ENCODE data around the gene YTHDF2. TPM values are rescaled to one million over a fixed set of nuclear protein-coding genes. Genes with fewer than 3 reads are reported as not detected.

The YTHDF2 gene
- total and polyA plus RNA-seq, 12 donors = 41.0 to 95.0 (median 67.7) TPM

DNA sequence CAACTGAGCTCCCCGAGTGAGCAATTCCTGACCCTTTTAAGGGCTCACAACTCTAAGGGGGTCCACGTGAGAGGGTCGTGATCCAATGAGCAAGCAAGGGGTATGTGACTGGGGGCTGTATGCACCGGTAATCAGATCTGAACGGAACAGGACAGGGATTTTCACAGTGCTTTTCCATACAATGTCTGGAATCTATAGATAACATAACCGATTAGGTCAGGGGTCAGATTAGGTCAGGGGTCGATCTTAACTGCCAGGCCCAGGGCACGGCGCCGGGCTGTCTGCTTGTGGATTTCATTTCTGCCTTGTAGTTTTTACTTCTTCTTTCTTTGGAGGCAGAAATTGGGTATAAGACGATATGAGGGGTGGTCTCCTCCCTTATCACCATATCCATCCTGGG, 44.6 kb downstream of the YTHDF2 start:
- intact Hi-C loops (cut with DNase I) = loop anchor here in 1 of 2 donors (10.0 kb wide), 1 partner anchor 413 kb away; no protein-coding TSS in a partner anchor
- H3K4me3 ChIP-seq = no peak overlapping the region
- whole genome bisulfite sequencing, 4 donors = 80 to 89% (median 83%) methylated on average over 10 to 11 of the region's 11 CpGs
- H3K4me1 ChIP-seq (replicated peaks in 1 of 2) = peaks cover 0 to 16% of the 10 kb centered on the region in 2 donors
- no peak for DNase-seq
- H3K36me3 ChIP-seq (replicated peaks in 1 of 2) = no peaks in the 10 kb centered on the region
- H3K9me3 ChIP-seq (replicated peaks in 1 of 3) = no peaks in the 10 kb centered on the region
- H3K27ac ChIP-seq = no peak overlapping the region
- TF ChIP-seq POLR2A (IDR thresholded peaks at IDR 0.05) = no peak
- TF ChIP-seq, protein P1, sequence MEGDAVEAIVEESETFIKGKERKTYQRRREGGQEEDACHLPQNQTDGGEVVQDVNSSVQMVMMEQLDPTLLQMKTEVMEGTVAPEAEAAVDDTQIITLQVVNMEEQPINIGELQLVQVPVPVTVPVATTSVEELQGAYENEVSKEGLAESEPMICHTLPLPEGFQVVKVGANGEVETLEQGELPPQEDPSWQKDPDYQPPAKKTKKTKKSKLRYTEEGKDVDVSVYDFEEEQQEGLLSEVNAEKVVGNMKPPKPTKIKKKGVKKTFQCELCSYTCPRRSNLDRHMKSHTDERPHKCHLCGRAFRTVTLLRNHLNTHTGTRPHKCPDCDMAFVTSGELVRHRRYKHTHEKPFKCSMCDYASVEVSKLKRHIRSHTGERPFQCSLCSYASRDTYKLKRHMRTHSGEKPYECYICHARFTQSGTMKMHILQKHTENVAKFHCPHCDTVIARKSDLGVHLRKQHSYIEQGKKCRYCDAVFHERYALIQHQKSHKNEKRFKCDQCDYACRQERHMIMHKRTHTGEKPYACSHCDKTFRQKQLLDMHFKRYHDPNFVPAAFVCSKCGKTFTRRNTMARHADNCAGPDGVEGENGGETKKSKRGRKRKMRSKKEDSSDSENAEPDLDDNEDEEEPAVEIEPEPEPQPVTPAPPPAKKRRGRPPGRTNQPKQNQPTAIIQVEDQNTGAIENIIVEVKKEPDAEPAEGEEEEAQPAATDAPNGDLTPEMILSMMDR (IDR thresholded peaks at IDR 0.05) = no peak
- H3K27me3 ChIP-seq = no peaks in the 10 kb centered on the region

DNA sequence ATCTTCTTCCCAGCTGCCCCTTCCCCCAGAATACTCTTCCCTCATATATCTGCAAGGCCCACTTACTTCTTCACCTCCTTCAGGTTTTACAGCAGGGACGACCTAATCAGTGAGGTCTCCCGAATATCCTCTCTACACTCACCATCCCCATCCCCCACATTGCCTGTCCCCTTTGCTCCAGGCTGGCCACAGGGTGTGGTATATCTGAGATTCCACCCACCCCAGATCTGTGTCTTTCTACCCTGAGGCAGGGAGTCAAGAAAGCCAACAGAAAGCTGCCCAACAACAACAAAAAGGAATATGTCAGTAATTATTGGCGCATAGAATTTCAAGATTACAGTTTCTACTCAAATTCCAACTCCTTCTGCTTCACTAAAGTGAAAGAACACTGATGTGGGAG, 45.3 kb downstream of the YTHDF2 start:
- Histone ChIP-seq H3K4me1 (replicated peaks in 1 of 2) (peaks cover 0 to 16% of the 10 kb centered on the region in 2 donors), H3K9me3 (replicated peaks in 1 of 3) (no peaks in the 10 kb centered on the region), H3K27me3 (no peaks in the 10 kb centered on the region), H3K27ac (no peak overlapping the region), H3K36me3 (replicated peaks in 1 of 2) (no peaks in the 10 kb centered on the region), H3K4me3 (no peak overlapping the region)
- WGBS, 4 donors = 74 to 84% (median 80%) methylated on average over 3 of the region's 3 CpGs
- DNase-seq = no peak
- TF ChIP-seq, protein P1 (IDR thresholded peaks at IDR 0.05) = no peak
- TF ChIP-seq POLR2A (IDR thresholded peaks at IDR 0.05) = no peak
- intact Hi-C loops (cut with DNase I) = loop anchor here in 1 of 2 donors (2.0 to 10.0 kb wide), 2 partner anchors 95 to 413 kb away; no protein-coding TSS in a partner anchor

DNA sequence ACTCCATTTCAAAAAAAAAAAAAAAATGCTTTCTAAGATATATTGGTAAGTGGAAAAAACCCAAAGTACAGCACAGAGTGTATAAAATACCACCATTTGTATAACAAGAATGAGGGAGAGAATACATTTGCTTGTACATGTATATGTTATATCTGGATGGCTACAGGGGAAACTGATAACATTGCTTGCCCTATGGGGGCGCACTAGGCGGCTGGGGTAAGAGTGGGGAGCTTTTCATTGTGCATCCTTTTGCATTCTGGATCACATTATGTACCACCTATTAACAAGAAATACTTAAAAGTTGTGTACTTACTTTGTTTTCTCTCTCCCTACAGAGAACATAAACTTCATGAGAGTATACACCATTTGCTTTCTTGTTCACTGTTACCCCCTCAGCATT, 46.6 kb downstream of the YTHDF2 start:
- H3K27ac ChIP-seq = no peak overlapping the region
- H3K9me3 ChIP-seq (replicated peaks in 1 of 3) = no peaks in the 10 kb centered on the region
- peaks cover 0 to 16% of the 10 kb centered on the region in 2 donors for H3K4me1 ChIP-seq (replicated peaks in 1 of 2)
- TF ChIP-seq, protein P1 (IDR thresholded peaks at IDR 0.05) = no peak
- no peak for TF ChIP-seq POLR2A (IDR thresholded peaks at IDR 0.05)
- H3K4me3 ChIP-seq = no peak overlapping the region
- no peak for DNase-seq
- intact Hi-C loops (cut with DNase I) = loop anchor here in 1 of 2 donors (2.0 to 10.0 kb wide), 2 partner anchors 93 to 411 kb away; no protein-coding TSS in a partner anchor
- WGBS, 4 donors = 73 to 80% (median 77%) methylated on average over 2 of the region's 2 CpGs
- H3K36me3 ChIP-seq (replicated peaks in 1 of 2) = no peaks in the 10 kb centered on the region
- H3K27me3 ChIP-seq = no peaks in the 10 kb centered on the region

DNA sequence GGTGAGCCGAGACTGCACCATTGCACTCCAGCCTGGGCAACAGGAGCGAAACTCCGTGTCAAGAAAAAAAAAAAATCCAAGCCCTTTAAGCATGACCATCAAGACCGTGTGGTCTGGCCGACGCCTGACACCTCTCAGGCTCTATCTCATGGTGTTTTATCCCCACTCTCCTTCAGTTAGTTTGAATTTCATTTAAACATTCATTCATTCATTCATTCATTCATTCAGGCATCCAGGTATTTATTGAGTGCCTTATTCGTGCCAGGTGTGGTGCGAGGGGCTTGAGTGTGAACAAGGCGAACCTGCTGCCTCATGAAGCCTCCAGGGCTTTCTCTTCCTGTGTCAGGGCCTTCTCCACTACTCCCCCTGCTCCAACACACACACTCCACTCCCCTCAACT, 52.7 kb downstream of the YTHDF2 start:
- Histone ChIP-seq H3K27ac (no peak overlapping the region), H3K4me1 (replicated peaks in 1 of 2) (no peaks in the 10 kb centered on the region), H3K4me3 (no peak overlapping the region), H3K27me3 (no peaks in the 10 kb centered on the region), H3K9me3 (replicated peaks in 1 of 3) (no peaks in the 10 kb centered on the region), H3K36me3 (replicated peaks in 1 of 2) (no peaks in the 10 kb centered on the region)
- WGBS, 4 donors = 86 to 92% (median 88%) methylated on average over 9 of the region's 9 CpGs
- intact Hi-C loops (cut with DNase I) = loop anchor here in 1 of 2 donors (10.0 kb wide), 1 partner anchor 405 kb away; no protein-coding TSS in a partner anchor
- TF ChIP-seq, protein P1 (IDR thresholded peaks at IDR 0.05) = no peak
- no peak for TF ChIP-seq POLR2A (IDR thresholded peaks at IDR 0.05)
- DNase-seq = no peak
